ENCODE measurements around the gene NBDY. TPM values are rescaled to one million over a fixed set of nuclear protein-coding genes. Genes with fewer than 3 reads are reported as not detected.
A peak's percentile ranks its signal among the peaks of the same experiment; 100 is the strongest.

The NBDY gene
- total and polyA plus RNA-seq, 11 donors, result 10.4 to 33.5 (median 26.2) TPM

- Histone ChIP-seq H3K4me3 (peak overlapping the region in 5 of 12 donors; percentile 26 to 64 (median 62)), H3K4me1 (peaks cover 0 to 40% (median 13%) of the 10 kb centered on the region in 12 donors), H3K27ac (peak overlapping the region in 10 of 12 donors; percentile 39 to 93 (median 63)), H3K9me3 (no peaks in the 10 kb centered on the region), H3K36me3 (peaks cover 0 to 4% (median 0%) of the 10 kb centered on the region in 9 donors), H3K27me3 (peaks cover 0 to 2% (median 0%) of the 10 kb centered on the region in 9 donors)
- intact Hi-C loops (cut with DNase I), result no loop called here
- TF ChIP-seq CTCF (IDR thresholded peaks at IDR 0.05), result peak; percentile 26 to 66 (median 52)
- no peak for TF ChIP-seq POLR2A (IDR thresholded peaks at IDR 0.05)
- ATAC-seq (peak; percentile 41 to 74 (median 65)), DNase-seq (peak in 4 of 5 donors; percentile 42 to 80 (median 66))
- 20 to 51% (median 42%) methylated on average over 17 to 20 of the region's 20 CpGs for WGBS, 4 donors
These were observed 35.3 kb downstream of the NBDY start for GRCh38 chrX:56764153-56764974.

- H3K9me3 ChIP-seq, result no peaks in the 10 kb centered on the region
- intact Hi-C loops (cut with DNase I), result no loop called here
- peaks cover 0 to 4% (median 0%) of the 10 kb centered on the region in 9 donors for H3K36me3 ChIP-seq
- DNase-seq, result no peak
- peak overlapping the region in 2 of 12 donors; percentile 12 to 64 for H3K4me3 ChIP-seq
- WGBS, 4 donors, result 43 to 62% (median 47%) methylated on average over 15 of the region's 15 CpGs
- peaks cover 0 to 40% (median 13%) of the 10 kb centered on the region in 12 donors for H3K4me1 ChIP-seq
- no peaks in the 10 kb centered on the region for H3K27me3 ChIP-seq
- H3K27ac ChIP-seq, result peak overlapping the region in 10 of 12 donors; percentile 11 to 89 (median 50)
- ATAC-seq, result no peak
- no peak for TF ChIP-seq CTCF (IDR thresholded peaks at IDR 0.05)
- no peak for TF ChIP-seq POLR2A (IDR thresholded peaks at IDR 0.05)
These were observed 36.1 kb downstream of the NBDY start for GRCh38 chrX:56764975-56765791.

- Histone ChIP-seq H3K4me1 (peaks cover 0 to 40% (median 13%) of the 10 kb centered on the region in 12 donors), H3K4me3 (peak overlapping the region in 1 of 12 donors; percentile 70), H3K9me3 (no peaks in the 10 kb centered on the region), H3K36me3 (peaks cover 0 to 4% (median 0%) of the 10 kb centered on the region in 9 donors), H3K27me3 (no peaks in the 10 kb centered on the region), H3K27ac (peak overlapping the region in 5 of 12 donors; percentile 11 to 84 (median 50))
- WGBS, 4 donors, result 55 to 69% (median 58%) methylated on average over 8 of the region's 8 CpGs
- ATAC-seq (no peak), DNase-seq (no peak)
- intact Hi-C loops (cut with DNase I), result no loop called here
- TF ChIP-seq POLR2A (IDR thresholded peaks at IDR 0.05) (no peak), CTCF (IDR thresholded peaks at IDR 0.05) (no peak)
These were observed 36.9 kb downstream of the NBDY start for GRCh38 chrX:56765811-56766553.
